K562 (cell line): Measurements from ENCODE around the gene RNF212B. TPM values are rescaled to one million over a fixed set of nuclear protein-coding genes. Genes with fewer than 3 reads are reported as not detected.
A peak's percentile ranks its signal among the peaks of the same experiment; 100 is the strongest.

Experiments used
- AFF4 ChIP-seq: sonication (generic); formaldehyde crosslinking; IDR thresholded peaks from 2 replicates; pipeline ENCODE4 v1.8.0; 2023; ENCODE audit warnings: mild to moderate bottlenecking, missing genetic modification reagents
- BCLAF1 ChIP-seq, 2 experiments: fragments of 450-650 bp in 1 of 2; IDR thresholded peaks; 2 replicates each; pipeline ENCODE4 v1.6.1; 2011 to 2017; ENCODE audit warnings: low read depth in 2 of 2, antibody characterized with exemption in 1 of 2, borderline replicate concordance in 1 of 2, low read length in 1 of 2, mild to moderate bottlenecking in 1 of 2, mixed read lengths in 1 of 2; ENCODE audit not compliant: control insufficient read depth in 1 of 2
- COPS2 ChIP-seq: fragments of 450-650 bp; conservative IDR thresholded peaks from 2 replicates; pipeline ENCODE4 v1.6.1; 2016; ENCODE audit warnings: mild to moderate bottlenecking, moderate library complexity
- ERF ChIP-seq: fragments of 450-650 bp; formaldehyde crosslinking; IDR thresholded peaks from 2 replicates; pipeline ENCODE4 v1.4.0; 2020; ENCODE audit warnings: mild to moderate bottlenecking, mixed read lengths
- KHSRP ChIP-seq: fragments of 450-650 bp; IDR thresholded peaks from 2 replicates; pipeline ENCODE4 v1.6.1; 2017
- NCOA1 ChIP-seq: fragments of 450-650 bp; IDR thresholded peaks from 2 replicates; pipeline ENCODE4 v1.6.1; 2016; ENCODE audit warnings: low read depth
- NELFE ChIP-seq: IDR thresholded peaks from 2 replicates; pipeline ENCODE4 v1.6.1; 2011; ENCODE audit warnings: mild to moderate bottlenecking; ENCODE audit not compliant: insufficient read depth, insufficient read length
- RAD21 ChIP-seq, 2 experiments: fragments of 250-450 bp in 1 of 2; fragments of 450-650 bp in 1 of 2; sonication (Bioruptor Pico) in 1 of 2; formaldehyde crosslinking in 1 of 2; IDR thresholded peaks in 1 of 2; conservative IDR thresholded peaks in 1 of 2; 2 replicates each; pipeline versions ENCODE4 v1.4.0 to v1.8.0; 2020 to 2022; ENCODE audit warnings: mild to moderate bottlenecking in 2 of 2, moderate library complexity in 1 of 2
- SMAD1 ChIP-seq: fragments of 150-350 bp; IDR thresholded peaks from 2 replicates; pipeline ENCODE4 v1.6.1; 2014; ENCODE audit warnings: low read length, low read depth; ENCODE audit not compliant: partially characterized antibody
- THAP7 ChIP-seq: fragments of 250-450 bp; sonication (Bioruptor Pico); IDR thresholded peaks from 2 replicates; pipeline ENCODE4 v1.5.0; 2021
- ZBTB2 ChIP-seq: fragments of 450-650 bp; IDR thresholded peaks from 2 replicates; pipeline ENCODE4 v1.6.1; 2016; ENCODE audit warnings: antibody characterized with exemption
- ZBTB34 ChIP-seq: fragments of 250-450 bp; sonication (Bioruptor Pico); IDR thresholded peaks from 2 replicates; pipeline ENCODE4 v1.8.0; 2021; ENCODE audit warnings: mild to moderate bottlenecking, moderate library complexity
- ZNF274 ChIP-seq: IDR thresholded peaks from 2 replicates; pipeline ENCODE4 v1.6.1; 2011; ENCODE audit warnings: low read depth, mild to moderate bottlenecking, low read length, moderate library complexity, borderline replicate concordance
- ZNF41 ChIP-seq: fragments of 250-450 bp; sonication (Bioruptor Pico); conservative IDR thresholded peaks from 2 replicates; pipeline ENCODE4 v1.4.0; 2020; ENCODE audit warnings: mild to moderate bottlenecking
- polyA plus RNA-seq, 8 experiments: library from polyadenylated mRNA; depleted of rRNA in 4 of 8; stranded (reverse) in 5 of 8; unstranded in 3 of 8; fragments of >200 nt; fragmentation: Nextera tagmentation in 2 of 8; fragmentation: Illumina TruSeq in 1 of 8; extraction: Ambion mirVana in 2 of 8; extraction: Trizol in 1 of 8; gene quantifications; 2 replicates each; pipeline versions ENCODE4 v1.2.1 to v1.2.3, GENCODE V29; 2011 to 2014; ENCODE audit warnings: inconsistent platforms in 1 of 8, missing spikeins in 1 of 8
- total RNA-seq, 7 experiments: library from RNA; depleted of rRNA in 6 of 7; stranded (reverse); fragments of >200 nt in 6 of 7; fragmentation: Illumina TruSeq in 2 of 7; extraction: Trizol in 2 of 7; gene quantifications; 2 replicates each; pipeline versions ENCODE4 v1.2.1 to v1.2.3, GENCODE V29; 2011 to 2021; ENCODE audit warnings: low replicate concordance in 1 of 7

RNF212B gene
- total and polyA plus RNA-seq, 9 of the 15 experiments (the other 6 are each of a cell fraction or from before 2014, with no cell fraction given) = 0.15 to 0.43 (median 0.27) TPM; not detected in 3

- TF ChIP-seq COPS2 = no peak
- no peak for TF ChIP-seq THAP7 (CRISPR knock-in tag)
- TF ChIP-seq AFF4 (CRISPR knock-in tag) = no peak
- peak; percentile 40 for TF ChIP-seq SMAD1
- TF ChIP-seq ZNF274 = no peak
- TF ChIP-seq KHSRP = no peak
- TF ChIP-seq ZBTB34 (CRISPR knock-in tag) = no peak
- TF ChIP-seq ERF (CRISPR knock-in tag) = 0 out of 2 replicates have a peak, but pooled peaks have one; percentile 83
- TF ChIP-seq BCLAF1 (IDR thresholded peaks at IDR 0.05; ENCODE audit: borderline replicate concordance in 1 of 2, control insufficient read depth in 1 of 2, low read depth in 2 of 2, low read length in 1 of 2) = no peak
- TF ChIP-seq NCOA1 = no peak; the same call in 1 of the 2 replicates
- TF ChIP-seq ZNF41 (CRISPR knock-in tag) = no peak
- TF ChIP-seq RAD21 (CRISPR knock-in tag; conservative IDR thresholded peaks at IDR 0.05 in 1 of 2, IDR thresholded peaks at IDR 0.05 in 1 of 2) = no peak
- no peak for TF ChIP-seq NELFE
- no peak for TF ChIP-seq ZBTB2
Measured at GRCh38 chr14:23286020-23286901, 48.5 kb downstream of the RNF212B start, which contains the start of gene HOMEZ (continued).
